HEK293 (cell line): ENCODE measurements around the gene SLC7A14.

ENCODE experiments used
- CTCF ChIA-PET: fragments of 350-600 bp; formaldehyde crosslinking; extraction: SDS; loops from one replicate; lab custom pipeline; 2021; ENCODE audit warnings: antibody characterized with exemption; lab: Yijun Ruan, JAX
- POLR2A ChIA-PET: fragments of 300-600 bp; formaldehyde crosslinking; extraction: SDS; loops from one replicate; lab custom pipeline; 2020; ENCODE audit warnings: antibody characterized with exemption, inconsistent platforms; lab: Yijun Ruan, JAX
- H3K27ac ChIP-seq: fragments of 200-500 bp; sonication (Bioruptor generic); 2 replicates; pipeline ENCODE4 v1.5.1; 2014; ENCODE audit warnings: low read depth, low read length, control low read depth, inconsistent platforms; ENCODE audit errors: extremely low read depth
- H3K36me3 ChIP-seq, 2 experiments: fragments of 200-500 bp in 1 of 2; sonication (Bioruptor generic) in 1 of 2; 1 replicate in 1 of 2; 2 replicates in 1 of 2; pipeline ENCODE4 v1.5.1; 2014 to 2017; ENCODE audit warnings: inconsistent platforms in 2 of 2, low read length in 2 of 2; ENCODE audit not compliant: control insufficient read depth in 2 of 2, insufficient read depth in 1 of 2
- H3K4me1 ChIP-seq: fragments of 200-500 bp; sonication (Bioruptor generic); 2 replicates; pipeline ENCODE4 v1.5.1; 2014; ENCODE audit warnings: mild to moderate bottlenecking, low read length, inconsistent platforms; ENCODE audit not compliant: control insufficient read depth, insufficient read depth
- H3K4me3 ChIP-seq: 2 replicates; pipeline ENCODE4 v1.5.1; 2011; ENCODE audit warnings: low read depth, mild to moderate bottlenecking, control low read depth, low read length, moderate library complexity
- H3K9me3 ChIP-seq: fragments of 200-500 bp; sonication (Bioruptor generic); 2 replicates; pipeline ENCODE4 v1.5.1; 2014; ENCODE audit warnings: low read depth, low read length, inconsistent platforms; ENCODE audit not compliant: control insufficient read depth, insufficient read depth
- KLF8 ChIP-seq: fragments of 450-650 bp; formaldehyde crosslinking; IDR thresholded peaks from 2 replicates; pipeline ENCODE4 v1.5.1; 2016; ENCODE audit warnings: missing biosample characterization, missing genetic modification characterization
- KLF9 ChIP-seq: fragments of 450-650 bp; formaldehyde crosslinking; IDR thresholded peaks from 2 replicates; pipeline ENCODE4 v1.5.1; 2016; ENCODE audit warnings: missing biosample characterization, missing genetic modification characterization, low read depth
- SP2 ChIP-seq: fragments of 450-650 bp; formaldehyde crosslinking; IDR thresholded peaks from 2 replicates; pipeline ENCODE4 v1.5.1; 2016; ENCODE audit warnings: missing biosample characterization, missing genetic modification characterization
- TRIM28 ChIP-seq: IDR thresholded peaks from 2 replicates; pipeline ENCODE4 v1.6.1; 2011; ENCODE audit warnings: low read length, control low read depth, borderline replicate concordance
- ZBTB17 ChIP-seq: fragments of 450-650 bp; formaldehyde crosslinking; IDR thresholded peaks from 2 replicates; pipeline ENCODE4 v1.5.1; 2016; ENCODE audit warnings: missing biosample characterization, missing genetic modification characterization
- ZNF138 ChIP-seq: fragments of 450-650 bp; formaldehyde crosslinking; IDR thresholded peaks from 2 replicates; pipeline ENCODE4 v1.5.1; 2016; ENCODE audit warnings: missing biosample characterization, missing genetic modification characterization, borderline replicate concordance
- ZNF174 ChIP-seq: fragments of 450-650 bp; formaldehyde crosslinking; IDR thresholded peaks from 2 replicates; pipeline ENCODE4 v1.5.0; 2017; ENCODE audit warnings: missing biosample characterization, mild to moderate bottlenecking, missing genetic modification characterization
- ZNF302 ChIP-seq: fragments of 450-650 bp; formaldehyde crosslinking; IDR thresholded peaks from 2 replicates; pipeline ENCODE4 v1.5.1; 2016; ENCODE audit warnings: missing biosample characterization, missing genetic modification characterization, low read depth
- ZNF335 ChIP-seq: fragments of 450-650 bp; formaldehyde crosslinking; conservative IDR thresholded peaks from 2 replicates; pipeline ENCODE4 v1.5.1; 2016; ENCODE audit warnings: missing biosample characterization, missing genetic modification characterization
- ZNF404 ChIP-seq: fragments of 450-650 bp; formaldehyde crosslinking; IDR thresholded peaks from 2 replicates; pipeline ENCODE4 v1.5.1; 2017; ENCODE audit warnings: missing biosample characterization, missing genetic modification characterization
- ZNF600 ChIP-seq: fragments of 450-650 bp; formaldehyde crosslinking; IDR thresholded peaks from 2 replicates; pipeline ENCODE4 v1.5.1; 2016; ENCODE audit warnings: missing biosample characterization, missing genetic modification characterization
- ZNF621 ChIP-seq: fragments of 450-650 bp; formaldehyde crosslinking; IDR thresholded peaks from 2 replicates; pipeline ENCODE4 v1.5.1; 2017; ENCODE audit warnings: missing biosample characterization, missing genetic modification characterization
- ZNF707 ChIP-seq: fragments of 450-650 bp; formaldehyde crosslinking; IDR thresholded peaks from 2 replicates; pipeline ENCODE4 v1.5.1; 2016; ENCODE audit warnings: missing biosample characterization, missing genetic modification characterization
- ZNF76 ChIP-seq: fragments of 450-650 bp; formaldehyde crosslinking; IDR thresholded peaks from 2 replicates; pipeline ENCODE4; 2016; ENCODE audit warnings: low read depth, missing biosample characterization, missing genetic modification characterization, borderline replicate concordance
- ZNF776 ChIP-seq: fragments of 450-650 bp; formaldehyde crosslinking; IDR thresholded peaks from 2 replicates; pipeline ENCODE4 v1.5.0; 2017; ENCODE audit warnings: missing biosample characterization, missing genetic modification characterization, borderline replicate concordance
- ZNF777 ChIP-seq: fragments of 450-650 bp; formaldehyde crosslinking; IDR thresholded peaks from 2 replicates; pipeline ENCODE4 v1.5.1; 2017; ENCODE audit warnings: missing biosample characterization, missing genetic modification characterization, borderline replicate concordance
- TF ChIP-seq, protein P1 (sequence below): fragments of 450-650 bp; formaldehyde crosslinking; IDR thresholded peaks from 2 replicates; pipeline ENCODE4 v1.5.1; 2017; ENCODE audit warnings: missing biosample characterization, missing genetic modification characterization
- TF ChIP-seq, protein P2 (sequence below): fragments of 450-650 bp; formaldehyde crosslinking; IDR thresholded peaks from 2 replicates; pipeline ENCODE4 v1.5.1; 2016; ENCODE audit warnings: missing biosample characterization, missing genetic modification characterization
- TF ChIP-seq, protein P3 (sequence below): fragments of 450-650 bp; formaldehyde crosslinking; IDR thresholded peaks from 2 replicates; pipeline ENCODE4 v1.5.1; 2016; ENCODE audit warnings: missing biosample characterization, missing genetic modification characterization
- TF ChIP-seq, protein P4 (sequence below): fragments of 450-650 bp; formaldehyde crosslinking; IDR thresholded peaks from 2 replicates; pipeline ENCODE4 v1.5.1; 2016; ENCODE audit warnings: missing biosample characterization, missing genetic modification characterization

SLC7A14 gene

DNA sequence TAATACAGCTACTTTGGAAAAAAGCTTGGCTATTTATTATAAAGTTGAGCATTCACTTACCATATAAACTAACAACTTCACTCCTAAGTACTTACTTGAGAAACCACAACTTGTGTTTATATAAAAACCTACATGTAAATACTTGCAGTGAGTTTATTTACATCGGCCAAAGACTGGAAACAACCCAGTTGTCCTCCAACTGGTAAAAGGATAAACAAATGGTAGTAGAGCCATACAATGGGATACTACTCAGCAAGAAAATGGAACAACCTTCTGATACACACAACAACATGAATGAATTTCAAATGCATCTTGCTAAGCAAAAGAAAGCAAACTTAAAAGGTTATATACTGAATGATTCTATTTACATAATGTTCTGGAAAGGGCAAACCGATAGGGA is 63.7 kb downstream of the SLC7A14 start:
- Histone ChIP-seq H3K36me3 (no peaks in the 10 kb centered on the region), H3K27ac (no peak overlapping the region), H3K4me3 (no peak overlapping the region), H3K9me3 (no peaks in the 10 kb centered on the region), H3K4me1 (peaks cover 3% of the 10 kb centered on the region; the same call in 1 of the 2 replicates)
- ChIA-PET CTCF (interaction anchor here (1.0 kb wide), 1 partner anchor 15 kb away, joined by 3 read pairs; no protein-coding TSS in a partner anchor), POLR2A (no interaction called here)
- no peak for TF ChIP-seq ZNF621
- TF ChIP-seq, protein P1, sequence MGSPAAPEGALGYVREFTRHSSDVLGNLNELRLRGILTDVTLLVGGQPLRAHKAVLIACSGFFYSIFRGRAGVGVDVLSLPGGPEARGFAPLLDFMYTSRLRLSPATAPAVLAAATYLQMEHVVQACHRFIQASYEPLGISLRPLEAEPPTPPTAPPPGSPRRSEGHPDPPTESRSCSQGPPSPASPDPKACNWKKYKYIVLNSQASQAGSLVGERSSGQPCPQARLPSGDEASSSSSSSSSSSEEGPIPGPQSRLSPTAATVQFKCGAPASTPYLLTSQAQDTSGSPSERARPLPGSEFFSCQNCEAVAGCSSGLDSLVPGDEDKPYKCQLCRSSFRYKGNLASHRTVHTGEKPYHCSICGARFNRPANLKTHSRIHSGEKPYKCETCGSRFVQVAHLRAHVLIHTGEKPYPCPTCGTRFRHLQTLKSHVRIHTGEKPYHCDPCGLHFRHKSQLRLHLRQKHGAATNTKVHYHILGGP = no peak
- TF ChIP-seq TRIM28 = no peak
- TF ChIP-seq KLF9 (tag by site-specific recombination) = no peak
- no peak for TF ChIP-seq ZNF302 (tag by site-specific recombination)
- TF ChIP-seq KLF8 (tag by site-specific recombination) = no peak
- no peak for TF ChIP-seq SP2 (tag by site-specific recombination)
- no peak for TF ChIP-seq ZBTB17 (tag by site-specific recombination)
- no peak for TF ChIP-seq ZNF776 (tag by site-specific recombination)
- TF ChIP-seq ZNF404 (tag by site-specific recombination) = no peak
- TF ChIP-seq, protein P2, sequence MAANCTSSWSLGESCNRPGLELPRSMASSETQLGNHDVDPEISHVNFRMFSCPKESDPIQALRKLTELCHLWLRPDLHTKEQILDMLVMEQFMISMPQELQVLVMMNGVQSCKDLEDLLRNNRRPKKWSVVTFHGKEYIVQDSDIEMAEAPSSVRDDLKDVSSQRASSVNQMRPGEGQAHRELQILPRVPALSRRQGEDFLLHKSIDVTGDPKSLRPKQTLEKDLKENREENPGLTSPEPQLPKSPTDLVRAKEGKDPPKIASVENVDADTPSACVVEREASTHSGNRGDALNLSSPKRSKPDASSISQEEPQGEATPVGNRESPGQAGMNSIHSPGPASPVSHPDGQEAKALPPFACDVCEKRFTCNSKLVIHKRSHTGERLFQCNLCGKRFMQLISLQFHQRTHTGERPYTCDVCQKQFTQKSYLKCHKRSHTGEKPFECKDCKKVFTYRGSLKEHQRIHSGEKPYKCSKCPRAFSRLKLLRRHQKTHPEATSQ = no peak
- TF ChIP-seq ZNF707 = no peak
- TF ChIP-seq ZNF335 = no peak
- TF ChIP-seq ZNF174 (tag by site-specific recombination) = no peak
- TF ChIP-seq, protein P3, sequence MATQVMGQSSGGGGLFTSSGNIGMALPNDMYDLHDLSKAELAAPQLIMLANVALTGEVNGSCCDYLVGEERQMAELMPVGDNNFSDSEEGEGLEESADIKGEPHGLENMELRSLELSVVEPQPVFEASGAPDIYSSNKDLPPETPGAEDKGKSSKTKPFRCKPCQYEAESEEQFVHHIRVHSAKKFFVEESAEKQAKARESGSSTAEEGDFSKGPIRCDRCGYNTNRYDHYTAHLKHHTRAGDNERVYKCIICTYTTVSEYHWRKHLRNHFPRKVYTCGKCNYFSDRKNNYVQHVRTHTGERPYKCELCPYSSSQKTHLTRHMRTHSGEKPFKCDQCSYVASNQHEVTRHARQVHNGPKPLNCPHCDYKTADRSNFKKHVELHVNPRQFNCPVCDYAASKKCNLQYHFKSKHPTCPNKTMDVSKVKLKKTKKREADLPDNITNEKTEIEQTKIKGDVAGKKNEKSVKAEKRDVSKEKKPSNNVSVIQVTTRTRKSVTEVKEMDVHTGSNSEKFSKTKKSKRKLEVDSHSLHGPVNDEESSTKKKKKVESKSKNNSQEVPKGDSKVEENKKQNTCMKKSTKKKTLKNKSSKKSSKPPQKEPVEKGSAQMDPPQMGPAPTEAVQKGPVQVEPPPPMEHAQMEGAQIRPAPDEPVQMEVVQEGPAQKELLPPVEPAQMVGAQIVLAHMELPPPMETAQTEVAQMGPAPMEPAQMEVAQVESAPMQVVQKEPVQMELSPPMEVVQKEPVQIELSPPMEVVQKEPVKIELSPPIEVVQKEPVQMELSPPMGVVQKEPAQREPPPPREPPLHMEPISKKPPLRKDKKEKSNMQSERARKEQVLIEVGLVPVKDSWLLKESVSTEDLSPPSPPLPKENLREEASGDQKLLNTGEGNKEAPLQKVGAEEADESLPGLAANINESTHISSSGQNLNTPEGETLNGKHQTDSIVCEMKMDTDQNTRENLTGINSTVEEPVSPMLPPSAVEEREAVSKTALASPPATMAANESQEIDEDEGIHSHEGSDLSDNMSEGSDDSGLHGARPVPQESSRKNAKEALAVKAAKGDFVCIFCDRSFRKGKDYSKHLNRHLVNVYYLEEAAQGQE (tag by site-specific recombination) = no peak
- no peak for TF ChIP-seq ZNF76 (tag by site-specific recombination)
- TF ChIP-seq, protein P4, sequence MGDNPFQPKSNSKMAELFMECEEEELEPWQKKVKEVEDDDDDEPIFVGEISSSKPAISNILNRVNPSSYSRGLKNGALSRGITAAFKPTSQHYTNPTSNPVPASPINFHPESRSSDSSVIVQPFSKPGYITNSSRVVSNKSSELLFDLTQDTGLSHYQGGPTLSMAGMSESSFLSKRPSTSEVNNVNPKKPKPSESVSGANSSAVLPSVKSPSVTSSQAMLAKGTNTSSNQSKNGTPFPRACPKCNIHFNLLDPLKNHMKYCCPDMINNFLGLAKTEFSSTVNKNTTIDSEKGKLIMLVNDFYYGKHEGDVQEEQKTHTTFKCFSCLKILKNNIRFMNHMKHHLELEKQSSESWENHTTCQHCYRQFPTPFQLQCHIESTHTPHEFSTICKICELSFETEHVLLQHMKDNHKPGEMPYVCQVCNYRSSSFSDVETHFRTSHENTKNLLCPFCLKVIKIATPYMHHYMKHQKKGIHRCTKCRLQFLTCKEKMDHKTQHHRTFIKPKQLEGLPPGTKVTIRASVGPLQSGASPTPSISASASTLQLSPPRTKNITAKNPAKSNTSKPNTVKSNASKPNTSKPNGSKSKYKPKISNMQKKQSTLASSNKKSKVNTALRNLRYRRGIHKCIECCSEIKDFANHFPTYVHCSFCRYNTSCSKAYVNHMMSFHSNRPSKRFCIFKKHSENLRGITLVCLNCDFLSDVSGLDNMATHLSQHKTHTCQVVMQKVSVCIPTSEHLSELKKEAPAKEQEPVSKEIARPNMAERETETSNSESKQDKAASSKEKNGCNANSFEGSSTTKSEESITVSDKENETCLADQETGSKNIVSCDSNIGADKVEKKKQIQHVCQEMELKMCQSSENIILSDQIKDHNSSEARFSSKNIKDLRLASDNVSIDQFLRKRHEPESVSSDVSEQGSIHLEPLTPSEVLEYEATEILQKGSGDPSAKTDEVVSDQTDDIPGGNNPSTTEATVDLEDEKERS = no peak
- TF ChIP-seq ZNF777 = no peak
- TF ChIP-seq ZNF600 (tag by site-specific recombination) = no peak
- TF ChIP-seq ZNF138 (tag by site-specific recombination) = no peak
